OCI-LY3 (cell line): Measurements from ENCODE around the gene PERM1.

Experiments
- CTCF ChIP-seq: fragments of 200-600, 300-600 bp; sonication (generic); IDR thresholded peaks from 2 replicates; pipeline ENCODE4 v1.5.1; 2014; ENCODE audit warnings: antibody characterized with exemption, low read length, low read depth
- EZH2phosphoT487 ChIP-seq: fragments of 200-600 bp; shearing (Covaris generic); IDR thresholded peaks from 2 replicates; pipeline ENCODE4 v1.6.1; 2018; ENCODE audit warnings: antibody characterized with exemption, mixed run types, low read depth

- no peak for TF ChIP-seq CTCF
- TF ChIP-seq EZH2phosphoT487: no peak
Observed at GRCh38 chr1:993379-993995, 11.6 kb upstream of the PERM1 start.
